Adrenal gland (tissue), 12 donors: Measurements from ENCODE around the gene DIPK1B. TPM values are rescaled to one million over a fixed set of nuclear protein-coding genes. Genes with fewer than 3 reads are reported as not detected.

Experiments
- DNase-seq, 7 donors: peaks; one replicate each; pipeline ENCODE4 v3.0.0-alpha.2; 2019 to 2020
- H3K27ac ChIP-seq, 5 donors: fragments of 200-600 bp; sonication (generic) in 4 of 5; 1 replicate in 3 of 5; 2 replicates in 2 of 5; pipeline versions ENCODE4 v1.5.1 to v1.8.0; 2016 to 2020; ENCODE audit warnings: mild to moderate bottlenecking in 1 of 5
- H3K27me3 ChIP-seq: fragments of 200-600 bp; 2 replicates; pipeline ENCODE4 v1.8.0; 2021
- H3K36me3 ChIP-seq, 2 donors: fragments of 200-600 bp; replicated peaks in 1 of 2; 1 replicate in 1 of 2; 2 replicates in 1 of 2; pipeline versions ENCODE4 v1.5.1 to v1.8.0; 2018 to 2022
- H3K4me1 ChIP-seq, 2 donors: fragments of 200-600 bp; replicated peaks in 1 of 2; 1 replicate in 1 of 2; 2 replicates in 1 of 2; pipeline versions ENCODE4 v1.5.1 to v1.8.0; 2018 to 2021
- H3K4me3 ChIP-seq, 4 donors: fragments of 200-600 bp; sonication (generic) in 3 of 4; one replicate each; pipeline ENCODE4 v1.5.1; 2016 to 2018
- H3K9me3 ChIP-seq, 3 donors: fragments of 200-600 bp; sonication (generic) in 1 of 3; replicated peaks in 1 of 3; 1 replicate in 2 of 3; 2 replicates in 1 of 3; pipeline versions ENCODE4 v1.5.1 to v1.8.0; 2016 to 2021
- CTCF ChIP-seq, 6 experiments: fragments of 450-650 bp in 4 of 6; fragments of 200-600 bp in 2 of 6; sonication (generic) in 1 of 6; IDR thresholded peaks; 1 replicate in 5 of 6; 2 replicates in 1 of 6; pipeline versions ENCODE4 v1.5.1 to v1.8.0; 2016 to 2021; ENCODE audit warnings: antibody characterized with exemption in 6 of 6, mild to moderate bottlenecking in 2 of 6, moderate library complexity in 1 of 6
- POLR2A ChIP-seq, 2 donors: fragments of 450-650 bp; IDR thresholded peaks; one replicate each; pipeline ENCODE4 v1.6.1; 2017; ENCODE audit warnings: antibody characterized with exemption in 2 of 2, mild to moderate bottlenecking in 2 of 2, moderate library complexity in 1 of 2
- WGBS, 4 donors: extraction: QIAGEN DNeasy Blood & Tissue Kit in 2 of 4; methylation state at CpG; one replicate each; pipeline versions ENCODE4 v1.1.5 to v1.1.7; 2013 to 2017; 5-methylcytosine and 5-hydroxymethylcytosine counted together
- intact Hi-C, 2 donors: fragments of 100-400 bp; cut with DNase I; formaldehyde crosslinking; loops; one replicate each; pipeline versions ENCODE4 v1.14.1 to v1.15.0; 2022 to 2023
- polyA plus RNA-seq, 3 donors: library from polyadenylated mRNA; stranded (reverse); fragments of 200-250 nt in 2 of 3; fragments of 350-450 nt in 1 of 3; fragmentation: Illumina TruSeq in 1 of 3; extraction: RNeasy Lipid Tissue Mini Kit (QIAGEN cat#74804) in 1 of 3; gene quantifications; one replicate each; pipeline ENCODE4 v1.2.3, GENCODE V29; 2013 to 2014
- total RNA-seq, 9 donors: library from RNA; depleted of rRNA in 4 of 9; stranded (reverse); fragments of >200 nt in 4 of 9; fragments of 120-200 nt in 1 of 9; fragmentation: NEBNext Ultra II Directional in 1 of 9; extraction: Animal tissue kit (Norgen Biotek cat#: 25700) in 1 of 9; gene quantifications; one replicate each; pipeline versions ENCODE4 v1.1.0 to v1.2.4, GENCODE V29; 2013 to 2023
- donor health status: healthy with polysubstance abuse.
- donor health status: Bipolar disorder and iron deficiency.
- donor health status: DM: yes; HTN: yes; CAD: no.
- donor health status: DM: no; HTN: no; CAD: no.
- donor health status: DM: no; HTN: no; CAD: no.
- donor health status: DM: yes; HTN: yes; CAD: no.

Gene DIPK1B
- total and polyA plus RNA-seq, 12 donors: 1.4 to 19.2 (median 8.3) TPM

DNA sequence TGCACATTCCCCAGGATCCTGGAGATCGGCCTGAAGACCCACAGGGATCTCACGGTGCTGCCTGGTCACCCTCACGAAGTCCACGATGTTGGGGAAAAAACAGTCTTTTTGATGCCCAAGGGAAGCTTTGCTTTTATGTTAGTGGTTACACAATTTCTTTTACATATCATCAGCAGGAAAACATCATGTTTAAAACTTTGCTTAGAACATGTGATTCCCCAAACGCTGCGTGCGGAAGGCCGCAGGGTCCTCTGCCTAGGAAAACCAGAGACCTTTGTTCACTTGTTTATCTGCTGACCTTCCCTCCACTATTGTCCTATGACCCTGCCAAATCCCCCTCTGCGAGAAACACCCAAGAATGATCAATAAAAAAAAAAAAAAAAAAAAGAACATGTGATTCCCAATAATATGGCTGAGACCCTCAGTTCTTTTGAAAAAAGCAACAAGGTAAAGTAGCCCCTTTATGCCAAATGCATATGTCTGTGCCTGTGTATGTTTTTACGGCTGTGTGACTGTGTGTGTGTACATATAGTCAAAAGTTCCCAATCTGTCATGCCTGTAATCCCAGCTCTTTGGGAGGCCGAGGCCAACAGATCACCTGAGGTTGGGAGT lies 13.6 kb upstream of the DIPK1B start:
- Histone ChIP-seq H3K4me3 (no peak overlapping the region), H3K9me3 (no peaks in the 10 kb centered on the region), H3K4me1 (peaks cover 0 to 3% of the 10 kb centered on the region in 2 donors), H3K27me3 (peaks cover 13% of the 10 kb centered on the region), H3K27ac (no peak overlapping the region), H3K36me3 (no peaks in the 10 kb centered on the region)
- no peak for DNase-seq
- intact Hi-C loops: no loop called here
- WGBS, 4 donors: 84 to 91% (median 85%) methylated on average over 10 to 11 of the region's 11 CpGs
- TF ChIP-seq POLR2A (IDR thresholded peaks at IDR 0.05) (no peak), CTCF (IDR thresholded peaks at IDR 0.05) (no peak)

DNA sequence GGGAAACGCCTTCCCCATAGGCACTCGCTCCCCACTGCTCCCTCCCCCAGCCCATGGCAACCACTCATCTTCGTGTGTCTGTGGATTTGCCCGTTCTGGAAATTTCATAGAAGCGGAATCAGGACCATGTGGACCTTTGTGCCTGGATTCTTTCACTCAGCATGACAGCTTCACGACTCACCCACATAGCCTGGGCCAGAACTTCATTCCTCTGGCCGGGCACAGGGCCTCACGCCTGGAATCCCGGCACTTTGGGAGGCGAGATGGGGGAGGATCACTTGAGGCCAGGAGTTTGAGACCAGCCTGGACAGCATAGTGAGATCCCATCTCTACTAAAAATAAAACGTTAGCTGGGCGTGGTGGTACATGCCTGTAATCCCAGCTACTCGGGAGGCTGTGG lies 12.1 kb upstream of the DIPK1B start:
- no peaks in the 10 kb centered on the region for H3K9me3 ChIP-seq
- no peaks in the 10 kb centered on the region for H3K4me1 ChIP-seq
- no peak for DNase-seq
- H3K27me3 ChIP-seq: peaks cover 13% of the 10 kb centered on the region
- WGBS, 4 donors: 69 to 77% (median 71%) methylated on average over 13 of the region's 13 CpGs
- H3K4me3 ChIP-seq: no peak overlapping the region
- intact Hi-C loops: no loop called here
- TF ChIP-seq POLR2A (IDR thresholded peaks at IDR 0.05) (no peak), CTCF (IDR thresholded peaks at IDR 0.05) (no peak)
- H3K27ac ChIP-seq: no peak overlapping the region
- H3K36me3 ChIP-seq: no peaks in the 10 kb centered on the region

DNA sequence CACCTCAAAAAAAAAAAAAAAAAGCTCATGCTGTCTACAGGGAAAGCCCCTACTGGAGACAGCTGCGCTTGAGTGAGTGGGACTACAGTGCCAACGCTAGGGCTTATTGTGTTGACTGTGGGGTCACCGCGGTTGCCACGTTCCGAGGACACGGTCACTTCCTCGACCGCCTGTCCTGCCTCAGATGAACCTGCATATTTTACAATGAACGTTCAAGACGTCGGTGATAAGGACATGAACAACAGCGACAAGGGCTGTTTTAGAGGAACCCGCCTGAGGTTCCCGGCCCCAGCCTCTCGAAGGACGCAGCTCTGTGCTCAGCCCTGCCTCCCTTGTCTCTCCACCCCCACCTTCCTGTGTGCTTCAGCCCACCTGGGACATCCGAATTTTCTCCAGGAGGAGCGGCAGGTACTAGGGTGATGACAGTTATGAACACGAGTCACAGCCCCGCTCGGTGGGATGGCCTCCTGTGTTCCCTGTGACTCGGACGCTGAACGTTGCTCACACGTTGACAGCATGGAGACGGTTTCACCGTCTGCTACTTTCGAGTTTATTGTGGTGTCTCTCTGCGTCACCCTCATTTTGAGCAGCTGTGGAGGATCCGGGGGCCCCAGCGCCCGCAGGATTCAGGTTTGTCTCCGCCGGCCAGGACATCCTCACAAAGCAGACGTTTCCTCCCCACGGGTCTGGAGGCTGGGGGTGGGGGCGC lies 11.3 kb upstream of the DIPK1B start:
- H3K36me3 ChIP-seq: no peaks in the 10 kb centered on the region
- no peak for TF ChIP-seq CTCF (IDR thresholded peaks at IDR 0.05)
- TF ChIP-seq POLR2A (IDR thresholded peaks at IDR 0.05): no peak

GRCh38 chr9:136701668-136702053 lies 10.7 kb upstream of the DIPK1B start:
- intact Hi-C loops: no loop called here
- H3K36me3 ChIP-seq: no peaks in the 10 kb centered on the region
- DNase-seq: no peak
- TF ChIP-seq CTCF (IDR thresholded peaks at IDR 0.05): no peak
- TF ChIP-seq POLR2A (IDR thresholded peaks at IDR 0.05): no peak
- H3K9me3 ChIP-seq: no peaks in the 10 kb centered on the region
- H3K27ac ChIP-seq: no peak overlapping the region
- H3K4me1 ChIP-seq: no peaks in the 10 kb centered on the region
- WGBS, 4 donors: 34 to 64% (median 46%) methylated on average over 8 to 10 of the region's 10 CpGs
- no peak overlapping the region for H3K4me3 ChIP-seq
- H3K27me3 ChIP-seq: peaks cover 13% of the 10 kb centered on the region

More for the DNA sequence above, 11.3 kb upstream of the DIPK1B start:
- Histone ChIP-seq H3K4me1 (no peaks in the 10 kb centered on the region), H3K4me3 (no peak overlapping the region), H3K27ac (no peak overlapping the region), H3K9me3 (no peaks in the 10 kb centered on the region), H3K27me3 (peaks cover 13% of the 10 kb centered on the region)
- WGBS, 4 donors: 34 to 52% (median 39%) methylated on average over 23 to 38 of the region's 38 CpGs
- intact Hi-C loops: no loop called here
- DNase-seq: no peak
